Measurements from ENCODE around the gene NTRK3. TPM values are rescaled to one million over a fixed set of nuclear protein-coding genes. Genes with fewer than 3 reads are reported as not detected.

The NTRK3 gene
- total RNA-seq, 2 donors from 2014 or later = 4.2 to 7.2 TPM

- intact Hi-C loops (cut with DNase I) = no loop called here
- Histone ChIP-seq H3K36me3 (no peaks in the 10 kb centered on the region), H3K4me1 (replicated peaks) (peaks cover 12% of the 10 kb centered on the region), H3K27me3 (replicated peaks; ENCODE audit: insufficient read depth) (peaks cover 15% of the 10 kb centered on the region), H3K4me3 (peak overlapping the region; percentile 28 to 35), H3K27ac (peak overlapping the region; percentile 8 to 10), H3K9me3 (no peaks in the 10 kb centered on the region)
- no peak for TF ChIP-seq POLR2A (IDR thresholded peaks at IDR 0.05)
- TF ChIP-seq POLR2AphosphoS5 (IDR thresholded peaks at IDR 0.05) = no peak
- TF ChIP-seq CTCF (IDR thresholded peaks at IDR 0.05) = no peak
- WGBS = 17% methylated on average over 23 of the region's 23 CpGs
- no peak for DNase-seq (ENCODE audit: low spot score)
Observed at GRCh38 chr15:88255087-88255483, 1.5 kb downstream of the NTRK3 start.

- Histone ChIP-seq H3K4me3 (no peak overlapping the region), H3K27me3 (replicated peaks; ENCODE audit: insufficient read depth) (peaks cover 15% of the 10 kb centered on the region), H3K36me3 (no peaks in the 10 kb centered on the region), H3K4me1 (replicated peaks) (peaks cover 5% of the 10 kb centered on the region), H3K27ac (no peak overlapping the region), H3K9me3 (no peaks in the 10 kb centered on the region)
- TF ChIP-seq CTCF (IDR thresholded peaks at IDR 0.05) (no peak), POLR2A (IDR thresholded peaks at IDR 0.05) (no peak), POLR2AphosphoS5 (IDR thresholded peaks at IDR 0.05) (no peak)
- intact Hi-C loops (cut with DNase I) = no loop called here
- WGBS = 96% methylated on average over 7 of the region's 7 CpGs
- no peak for DNase-seq (ENCODE audit: low spot score)
Observed at GRCh38 chr15:88252441-88252840, 4.1 kb downstream of the NTRK3 start.

GRCh38 chr15:88250826-88251225 is 5.7 kb downstream of the NTRK3 start:
- intact Hi-C loops (cut with DNase I) = no loop called here
- peaks cover 12% of the 10 kb centered on the region for H3K27me3 ChIP-seq (replicated peaks; ENCODE audit: insufficient read depth)
- no peak overlapping the region for H3K4me3 ChIP-seq
- no peaks in the 10 kb centered on the region for H3K9me3 ChIP-seq
- TF ChIP-seq POLR2AphosphoS5 (IDR thresholded peaks at IDR 0.05) (no peak), POLR2A (IDR thresholded peaks at IDR 0.05) (no peak), CTCF (IDR thresholded peaks at IDR 0.05) (no peak)
- no peak overlapping the region for H3K27ac ChIP-seq
- H3K4me1 ChIP-seq (replicated peaks) = peaks cover 3% of the 10 kb centered on the region
- no peak for DNase-seq (ENCODE audit: low spot score)
- H3K36me3 ChIP-seq = no peaks in the 10 kb centered on the region
- 36% methylated on average over 1 of the region's 1 CpG for WGBS

GRCh38 chr15:88249220-88249619 is 7.3 kb downstream of the NTRK3 start:
- Histone ChIP-seq H3K4me1 (replicated peaks) (peaks cover 3% of the 10 kb centered on the region), H3K27me3 (replicated peaks; ENCODE audit: insufficient read depth) (peaks cover 6% of the 10 kb centered on the region), H3K9me3 (no peaks in the 10 kb centered on the region), H3K4me3 (no peak overlapping the region), H3K27ac (no peak overlapping the region), H3K36me3 (no peaks in the 10 kb centered on the region)
- 88% methylated on average over 6 of the region's 6 CpGs for WGBS
- DNase-seq (ENCODE audit: low spot score) = no peak
- TF ChIP-seq CTCF (IDR thresholded peaks at IDR 0.05) (no peak), POLR2A (IDR thresholded peaks at IDR 0.05) (no peak), POLR2AphosphoS5 (IDR thresholded peaks at IDR 0.05) (no peak)
- intact Hi-C loops (cut with DNase I) = loop anchor here (10.0 kb wide), 2 partner anchors 304 to 1334 kb away; no protein-coding TSS in a partner anchor

GRCh38 chr15:88247914-88248313 is 8.6 kb downstream of the NTRK3 start:
- intact Hi-C loops (cut with DNase I) = loop anchor here (2.0 to 10.0 kb wide), 3 partner anchors 303 to 1333 kb away; no protein-coding TSS in a partner anchor
- Histone ChIP-seq H3K4me1 (replicated peaks) (peaks cover 3% of the 10 kb centered on the region), H3K9me3 (no peaks in the 10 kb centered on the region), H3K27ac (no peak overlapping the region), H3K4me3 (no peak overlapping the region), H3K36me3 (no peaks in the 10 kb centered on the region), H3K27me3 (replicated peaks; ENCODE audit: insufficient read depth) (no peaks in the 10 kb centered on the region)
- no peak for DNase-seq (ENCODE audit: low spot score)
- TF ChIP-seq POLR2A (IDR thresholded peaks at IDR 0.05) (no peak), CTCF (IDR thresholded peaks at IDR 0.05) (no peak), POLR2AphosphoS5 (IDR thresholded peaks at IDR 0.05) (no peak)
- 65% methylated on average over 4 of the region's 4 CpGs for WGBS

Data from prostate gland (tissue), 2 donors.